ENCODE measurements around the gene CAPSL.

DNA sequence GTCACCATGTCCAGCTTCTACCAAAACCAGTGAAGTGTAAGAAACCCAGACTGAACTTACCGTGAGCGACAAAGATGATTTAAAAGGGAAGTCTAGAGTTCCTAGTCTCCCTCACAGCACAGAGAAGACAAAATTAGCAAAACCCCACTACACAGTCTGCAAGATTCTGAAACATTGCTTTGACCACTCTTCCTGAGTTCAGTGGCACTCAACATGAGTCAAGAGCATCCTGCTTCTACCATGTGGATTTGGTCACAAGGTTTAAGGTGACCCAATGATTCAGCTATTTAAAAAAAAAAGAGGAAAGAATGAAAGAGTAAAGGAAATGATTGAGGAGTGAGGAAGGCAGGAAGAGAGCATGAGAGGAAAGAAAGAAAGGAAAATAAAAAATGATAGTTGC, 62.0 kb downstream of the CAPSL start:
- TF ChIP-seq, protein P1, sequence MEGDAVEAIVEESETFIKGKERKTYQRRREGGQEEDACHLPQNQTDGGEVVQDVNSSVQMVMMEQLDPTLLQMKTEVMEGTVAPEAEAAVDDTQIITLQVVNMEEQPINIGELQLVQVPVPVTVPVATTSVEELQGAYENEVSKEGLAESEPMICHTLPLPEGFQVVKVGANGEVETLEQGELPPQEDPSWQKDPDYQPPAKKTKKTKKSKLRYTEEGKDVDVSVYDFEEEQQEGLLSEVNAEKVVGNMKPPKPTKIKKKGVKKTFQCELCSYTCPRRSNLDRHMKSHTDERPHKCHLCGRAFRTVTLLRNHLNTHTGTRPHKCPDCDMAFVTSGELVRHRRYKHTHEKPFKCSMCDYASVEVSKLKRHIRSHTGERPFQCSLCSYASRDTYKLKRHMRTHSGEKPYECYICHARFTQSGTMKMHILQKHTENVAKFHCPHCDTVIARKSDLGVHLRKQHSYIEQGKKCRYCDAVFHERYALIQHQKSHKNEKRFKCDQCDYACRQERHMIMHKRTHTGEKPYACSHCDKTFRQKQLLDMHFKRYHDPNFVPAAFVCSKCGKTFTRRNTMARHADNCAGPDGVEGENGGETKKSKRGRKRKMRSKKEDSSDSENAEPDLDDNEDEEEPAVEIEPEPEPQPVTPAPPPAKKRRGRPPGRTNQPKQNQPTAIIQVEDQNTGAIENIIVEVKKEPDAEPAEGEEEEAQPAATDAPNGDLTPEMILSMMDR (conservative IDR thresholded peaks at IDR 0.05 in 1 of 2, IDR thresholded peaks at IDR 0.05 in 1 of 2; ENCODE audit: extremely low read depth in 1 of 2, insufficient read depth in 1 of 2, low read depth in 1 of 2, low read length in 2 of 2): no peak
- no peak for TF ChIP-seq EZH2 (IDR thresholded peaks at IDR 0.05; ENCODE audit: borderline replicate concordance, low read length)

Measured in mammary epithelial cell (primary cell).